Pericardium fibroblast (primary cell): Measurements from ENCODE around the gene OR2AK2. TPM values are rescaled to one million over a fixed set of nuclear protein-coding genes. Genes with fewer than 3 reads are reported as not detected.

Experiments used
- total RNA-seq: library from RNA; depleted of rRNA; stranded (reverse); fragments of >200 nt; gene quantifications from 2 replicates; pipeline ENCODE4 v1.2.3, GENCODE V29; 2015

Gene OR2AK2, protein sequence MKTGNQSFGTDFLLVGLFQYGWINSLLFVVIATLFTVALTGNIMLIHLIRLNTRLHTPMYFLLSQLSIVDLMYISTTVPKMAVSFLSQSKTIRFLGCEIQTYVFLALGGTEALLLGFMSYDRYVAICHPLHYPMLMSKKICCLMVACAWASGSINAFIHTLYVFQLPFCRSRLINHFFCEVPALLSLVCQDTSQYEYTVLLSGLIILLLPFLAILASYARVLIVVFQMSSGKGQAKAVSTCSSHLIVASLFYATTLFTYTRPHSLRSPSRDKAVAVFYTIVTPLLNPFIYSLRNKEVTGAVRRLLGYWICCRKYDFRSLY
- not detected in 2 replicates for total RNA-seq

DNA sequence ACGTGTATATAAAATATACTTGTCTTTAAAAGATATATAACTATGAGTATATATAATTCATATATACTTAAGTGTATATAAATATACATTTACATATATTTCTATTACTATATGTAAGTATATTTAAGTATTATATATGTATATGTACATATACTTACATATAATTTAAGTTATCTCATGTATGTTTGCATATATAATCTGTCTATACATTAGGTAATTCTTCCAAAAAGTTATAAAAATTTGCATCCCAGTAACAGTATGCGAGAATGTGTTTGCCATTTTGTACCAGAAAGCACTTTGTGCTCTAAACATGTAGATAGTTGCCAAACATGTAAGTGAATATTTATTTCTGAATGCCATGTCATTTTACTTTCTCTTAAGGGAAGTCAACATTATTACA, at the start of gene OR2AK2:
Gene OR2AK2, plus strand, starts transcription at position 301 of the 400 bp plus-strand sequence. CDS start 144 bp downstream, outside the sequence.

DNA sequence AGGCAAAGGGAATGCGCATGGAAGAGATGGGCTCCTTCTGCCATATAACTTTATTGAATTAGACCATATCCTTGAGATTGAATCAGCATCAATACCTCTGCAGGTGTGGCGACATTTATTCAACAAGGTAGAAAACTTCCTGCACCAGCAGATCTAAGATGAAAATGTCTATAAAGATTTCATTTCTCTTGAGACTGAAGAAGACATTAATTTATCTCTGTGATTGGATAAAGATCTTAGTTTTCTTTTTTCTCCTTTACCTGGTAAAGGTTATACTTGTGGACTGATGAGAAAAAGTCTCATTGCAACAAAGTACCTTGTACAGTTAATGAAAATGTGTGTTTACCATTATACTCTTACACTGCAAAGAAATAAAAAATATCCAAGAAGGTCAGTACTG, 45.1 kb upstream of the OR2AK2 start, which contains the start of gene OR2T8:
Gene OR2T8, plus strand, starts transcription at position 301 of the 400 bp plus-strand sequence. CDS start 766 bp downstream, outside the sequence.

DNA sequence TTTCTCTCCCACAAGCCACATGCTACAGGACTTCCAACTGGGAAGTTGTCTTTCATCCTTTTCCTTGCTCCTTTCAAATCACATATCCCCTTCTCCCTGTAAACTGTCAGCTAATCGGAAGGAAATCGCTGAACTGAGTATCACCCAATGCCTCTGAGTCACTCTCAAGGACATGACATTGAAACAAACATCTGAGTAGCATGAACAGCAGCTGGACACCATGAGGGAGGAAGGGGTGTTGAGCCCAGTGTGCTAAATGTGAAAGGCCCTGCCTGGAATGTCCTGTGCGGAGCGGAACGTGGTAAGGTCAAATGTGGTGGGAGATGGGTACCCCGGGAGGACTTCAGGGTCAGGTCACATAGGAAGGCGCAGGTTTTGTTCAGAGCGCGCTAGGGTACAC, 40.2 kb upstream of the OR2AK2 start, which contains the start of gene OR2AJ1:
Gene OR2AJ1, plus strand, starts transcription at position 22 of the 400 bp plus-strand sequence. CDS start 8,880 bp downstream, outside the sequence.

DNA sequence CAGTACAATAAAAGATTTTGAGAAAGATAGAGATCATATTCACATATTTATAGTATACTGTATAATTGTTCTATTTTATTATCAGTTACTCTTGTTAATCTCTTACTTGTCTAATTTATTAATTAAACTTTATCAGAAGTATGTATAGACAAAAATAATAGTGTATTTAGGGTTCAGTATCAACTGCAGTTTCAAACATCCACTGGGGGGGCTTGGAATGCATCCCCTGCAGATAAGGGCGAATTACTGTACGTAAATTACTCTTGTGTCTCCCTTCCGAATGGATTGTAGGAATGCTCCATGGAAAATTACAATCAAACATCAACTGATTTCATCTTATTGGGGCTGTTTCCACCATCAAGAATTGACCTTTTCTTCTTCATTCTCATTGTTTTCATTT, 16.5 kb upstream of the OR2AK2 start, which contains the start of gene OR2L8:
Gene OR2L8, plus strand, starts transcription at position 301 of the 400 bp plus-strand sequence. Its CDS starts 0 bp downstream, at position 301.

DNA sequence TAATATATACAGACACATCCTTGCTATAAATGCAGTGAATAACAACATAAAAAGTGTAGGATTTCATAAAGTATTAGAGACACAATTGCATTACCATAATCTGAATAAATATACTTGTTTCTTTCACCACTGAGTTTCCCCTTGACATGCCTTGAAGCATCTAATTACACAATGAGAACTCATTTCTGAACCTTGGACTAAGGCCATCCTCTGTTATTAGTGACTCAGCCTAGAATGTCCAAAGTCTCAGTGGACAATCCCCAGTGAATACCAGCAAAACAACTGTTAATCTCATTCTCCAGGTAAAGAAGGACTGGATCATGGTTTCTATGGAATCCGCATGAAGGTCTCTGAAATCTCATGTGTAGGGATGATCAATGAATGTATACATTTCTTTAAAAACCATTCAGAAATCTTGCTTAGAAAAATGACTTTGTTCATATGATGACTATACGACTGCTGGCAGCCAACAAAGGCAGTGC, 48.2 kb downstream of the OR2AK2 start, which contains the start of gene OR2L5:
Gene OR2L5, plus strand, starts transcription at position 432 of the 482 bp plus-strand sequence. CDS start 8,288 bp downstream, outside the sequence.

Other genes starting within 250 kb of the OR2AK2 start
- gene OR6F1, start 248.6 kb upstream of the OR2AK2 start, total RNA-seq: not detected in 2 replicates
- not detected in 2 replicates for gene OR14K1, start 226.6 kb upstream of the OR2AK2 start, total RNA-seq
- gene OR14A2, start 217.1 kb upstream of the OR2AK2 start, total RNA-seq: not detected in 2 replicates
- gene OR1C1, start 204.7 kb upstream of the OR2AK2 start, total RNA-seq: not detected in 2 replicates
- not detected in 2 replicates for gene OR14A16, start 141.1 kb upstream of the OR2AK2 start, total RNA-seq
- gene OR11L1, start 123.3 kb upstream of the OR2AK2 start, total RNA-seq: not detected in 2 replicates
- 0.09 and 0.58 TPM in 2 replicates for gene TRIM58, start 108.0 kb upstream of the OR2AK2 start, total RNA-seq
- 0.12 TPM in 1 of 2 replicates, not detected in the other for gene OR2W3, start 69.6 kb upstream of the OR2AK2 start, total RNA-seq
- not detected in 2 replicates for gene OR2T8, start 45.0 kb upstream of the OR2AK2 start, total RNA-seq
- not detected in 2 replicates for gene OR2AJ1, start 40.3 kb upstream of the OR2AK2 start, total RNA-seq
- gene OR2L8, start 16.4 kb upstream of the OR2AK2 start, total RNA-seq: not detected in 2 replicates
- gene OR2L5, start 48.4 kb downstream of the OR2AK2 start, total RNA-seq: not detected in 2 replicates
- gene OR2L2, start 64.8 kb downstream of the OR2AK2 start, total RNA-seq: not detected in 2 replicates
- not detected in 2 replicates for gene OR2L3, start 81.6 kb downstream of the OR2AK2 start, total RNA-seq
- gene OR2L13, start 130.0 kb downstream of the OR2AK2 start, total RNA-seq: not detected in 2 replicates
- gene OR2M5, start 179.9 kb downstream of the OR2AK2 start, total RNA-seq: not detected in 2 replicates
- not detected in 2 replicates for gene OR2M2, start 209.6 kb downstream of the OR2AK2 start, total RNA-seq
- not detected in 2 replicates for gene OR2M3, start 232.0 kb downstream of the OR2AK2 start, total RNA-seq